Coronary artery (tissue), 2 donors: ENCODE measurements around the gene NUDT3.
A peak's percentile ranks its signal among the peaks of the same experiment; 100 is the strongest.

Experiments
- DNase-seq: peaks from one replicate; pipeline ENCODE4 v3.0.0-alpha.2; 2017; ENCODE audit warnings: low spot score
- H3K27ac ChIP-seq, 2 donors: fragments of 200-600 bp; sonication (generic); one replicate each; pipeline ENCODE4 v1.5.1; 2016 to 2019
- H3K4me3 ChIP-seq: fragments of 200-600 bp; sonication (generic); 2 replicates; pipeline ENCODE4 v1.5.1; 2016; ENCODE audit warnings: mild to moderate bottlenecking, moderate library complexity
- TF ChIP-seq, protein P1 (sequence below): fragments of 200-600 bp; sonication (generic); IDR thresholded peaks from one replicate; pipeline ENCODE4 v1.5.1; 2019; ENCODE audit warnings: antibody characterized with exemption

NUDT3 gene

DNA sequence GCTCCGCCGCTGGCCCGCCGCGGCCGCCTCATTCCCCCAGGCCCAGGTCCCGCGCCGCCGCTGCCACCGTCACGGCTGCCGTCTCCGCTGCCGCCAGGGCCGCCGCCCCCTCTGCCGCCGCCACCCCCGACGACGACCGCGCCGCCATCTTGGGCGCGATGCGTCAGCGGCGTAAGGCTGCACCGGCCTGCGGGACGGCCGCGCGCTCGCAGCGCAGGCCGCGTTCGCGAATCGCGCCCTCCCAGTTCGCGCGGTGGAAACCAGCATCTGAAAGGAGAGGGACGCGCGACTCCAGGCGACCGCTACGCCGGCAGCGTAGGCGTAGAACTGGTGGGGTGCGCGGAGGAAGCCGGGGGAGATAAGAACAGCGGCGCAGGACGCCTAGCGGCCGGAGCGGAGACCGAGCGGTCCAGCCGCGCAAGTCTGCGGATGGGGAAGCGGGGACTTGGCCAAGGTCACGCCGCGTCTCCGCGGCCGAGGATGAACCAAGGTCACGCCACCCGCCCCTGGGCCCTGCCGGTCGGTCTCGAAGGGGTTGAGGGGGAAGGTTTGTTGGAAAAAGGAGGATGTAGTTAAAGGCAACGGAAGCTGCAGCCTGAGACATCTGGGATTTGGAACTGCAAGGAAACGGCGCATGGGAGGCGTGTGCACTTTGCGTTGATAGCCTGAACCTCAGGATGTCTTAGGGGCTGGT lies at the start of gene NUDT3:
TSS of gene NUDT3 (minus strand) at position 173 of the 694 bp plus-strand sequence. CDS start 307 bp downstream, outside the sequence.
- DNase-seq: peak; percentile 94
- Histone ChIP-seq H3K4me3 (peak within 1 kb of the TSS; percentile 79), H3K27ac (peak within 1 kb of the TSS; percentile 93 to 97)
- TF ChIP-seq, protein P1, sequence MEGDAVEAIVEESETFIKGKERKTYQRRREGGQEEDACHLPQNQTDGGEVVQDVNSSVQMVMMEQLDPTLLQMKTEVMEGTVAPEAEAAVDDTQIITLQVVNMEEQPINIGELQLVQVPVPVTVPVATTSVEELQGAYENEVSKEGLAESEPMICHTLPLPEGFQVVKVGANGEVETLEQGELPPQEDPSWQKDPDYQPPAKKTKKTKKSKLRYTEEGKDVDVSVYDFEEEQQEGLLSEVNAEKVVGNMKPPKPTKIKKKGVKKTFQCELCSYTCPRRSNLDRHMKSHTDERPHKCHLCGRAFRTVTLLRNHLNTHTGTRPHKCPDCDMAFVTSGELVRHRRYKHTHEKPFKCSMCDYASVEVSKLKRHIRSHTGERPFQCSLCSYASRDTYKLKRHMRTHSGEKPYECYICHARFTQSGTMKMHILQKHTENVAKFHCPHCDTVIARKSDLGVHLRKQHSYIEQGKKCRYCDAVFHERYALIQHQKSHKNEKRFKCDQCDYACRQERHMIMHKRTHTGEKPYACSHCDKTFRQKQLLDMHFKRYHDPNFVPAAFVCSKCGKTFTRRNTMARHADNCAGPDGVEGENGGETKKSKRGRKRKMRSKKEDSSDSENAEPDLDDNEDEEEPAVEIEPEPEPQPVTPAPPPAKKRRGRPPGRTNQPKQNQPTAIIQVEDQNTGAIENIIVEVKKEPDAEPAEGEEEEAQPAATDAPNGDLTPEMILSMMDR: peak; percentile 78

DNA sequence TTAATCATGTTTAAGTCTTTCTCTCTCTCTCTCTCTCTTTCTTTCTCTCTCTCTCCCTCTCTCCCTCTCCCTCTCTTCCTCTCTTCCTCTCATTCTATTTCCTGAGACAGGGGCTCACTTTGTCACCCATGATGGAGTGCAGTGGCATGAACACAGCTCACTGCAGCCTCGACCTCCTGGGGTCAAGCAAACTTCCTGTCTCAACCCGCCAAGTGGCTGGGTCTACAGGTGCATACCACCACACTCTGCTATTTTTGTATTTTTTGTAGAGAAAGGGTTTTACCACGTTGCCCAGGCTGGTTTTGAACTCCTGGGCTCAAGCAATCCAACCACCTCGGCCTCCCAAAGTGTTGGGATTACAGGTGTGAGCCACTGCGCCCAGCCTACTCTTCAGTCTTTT lies 49.1 kb upstream of the NUDT3 start:
- TF ChIP-seq, protein P1: no peak
- no peak overlapping the region for H3K4me3 ChIP-seq
- no peak for DNase-seq
- no peak overlapping the region for H3K27ac ChIP-seq

DNA sequence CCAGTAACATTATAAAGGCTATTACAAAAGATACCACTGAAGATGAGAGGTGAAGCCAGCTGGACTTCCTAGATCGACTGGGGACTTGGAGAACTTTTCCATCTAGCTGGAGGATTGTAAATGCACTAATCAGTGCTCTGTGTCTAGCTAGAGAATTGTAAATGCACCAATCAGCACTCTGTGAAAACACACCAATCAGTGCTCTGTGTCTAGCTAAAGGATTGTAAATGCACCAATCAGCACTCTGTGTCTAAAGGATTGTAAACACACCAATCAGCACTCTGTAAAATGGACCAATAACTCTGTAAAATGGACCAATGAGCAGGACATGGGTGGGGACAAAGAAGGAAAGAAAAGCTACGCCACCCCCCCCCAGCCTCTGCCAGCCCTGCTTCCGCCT lies 47.0 kb upstream of the NUDT3 start:
- no peak for DNase-seq
- Histone ChIP-seq H3K4me3 (no peak overlapping the region), H3K27ac (no peak overlapping the region)
- TF ChIP-seq, protein P1: no peak

DNA sequence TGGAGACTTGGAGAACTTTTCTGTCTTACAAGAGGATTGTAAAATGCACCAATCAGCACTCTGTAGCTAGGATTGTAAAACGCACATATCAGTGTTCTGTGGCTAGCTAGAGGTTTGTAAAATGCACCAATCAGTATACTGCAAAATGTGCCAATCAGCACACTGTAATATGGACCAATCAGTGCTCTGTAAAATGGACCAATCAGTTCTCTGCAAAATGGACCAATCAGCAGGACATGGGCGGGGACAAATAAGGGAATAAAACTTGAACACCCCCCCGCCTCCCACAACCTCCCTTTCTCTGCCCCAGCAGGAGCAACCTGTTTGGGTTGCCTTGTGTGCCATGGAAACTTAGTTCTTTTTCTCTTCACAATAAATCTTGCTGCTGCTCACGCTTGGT lies 46.2 kb upstream of the NUDT3 start:
- no peak overlapping the region for H3K4me3 ChIP-seq
- H3K27ac ChIP-seq: no peak overlapping the region
- no peak for DNase-seq
- TF ChIP-seq, protein P1: no peak

DNA sequence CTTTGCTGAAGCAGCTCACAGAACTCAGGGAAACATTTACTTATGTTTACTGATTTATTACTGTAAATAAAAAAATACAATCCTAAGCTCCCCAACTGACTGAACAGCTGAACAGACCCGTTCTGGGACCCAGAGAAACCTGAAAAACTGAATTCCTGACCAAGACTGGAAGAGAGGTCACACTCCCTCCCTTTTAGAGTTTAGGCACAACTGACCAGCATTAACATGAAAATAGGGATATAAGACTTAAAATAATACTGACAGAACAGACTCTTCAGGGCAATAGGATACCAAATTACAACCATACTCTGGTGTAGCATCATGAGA lies 45.1 kb upstream of the NUDT3 start:
- no peak for DNase-seq
- Histone ChIP-seq H3K4me3 (no peak overlapping the region), H3K27ac (no peak overlapping the region)
- TF ChIP-seq, protein P1: no peak

DNA sequence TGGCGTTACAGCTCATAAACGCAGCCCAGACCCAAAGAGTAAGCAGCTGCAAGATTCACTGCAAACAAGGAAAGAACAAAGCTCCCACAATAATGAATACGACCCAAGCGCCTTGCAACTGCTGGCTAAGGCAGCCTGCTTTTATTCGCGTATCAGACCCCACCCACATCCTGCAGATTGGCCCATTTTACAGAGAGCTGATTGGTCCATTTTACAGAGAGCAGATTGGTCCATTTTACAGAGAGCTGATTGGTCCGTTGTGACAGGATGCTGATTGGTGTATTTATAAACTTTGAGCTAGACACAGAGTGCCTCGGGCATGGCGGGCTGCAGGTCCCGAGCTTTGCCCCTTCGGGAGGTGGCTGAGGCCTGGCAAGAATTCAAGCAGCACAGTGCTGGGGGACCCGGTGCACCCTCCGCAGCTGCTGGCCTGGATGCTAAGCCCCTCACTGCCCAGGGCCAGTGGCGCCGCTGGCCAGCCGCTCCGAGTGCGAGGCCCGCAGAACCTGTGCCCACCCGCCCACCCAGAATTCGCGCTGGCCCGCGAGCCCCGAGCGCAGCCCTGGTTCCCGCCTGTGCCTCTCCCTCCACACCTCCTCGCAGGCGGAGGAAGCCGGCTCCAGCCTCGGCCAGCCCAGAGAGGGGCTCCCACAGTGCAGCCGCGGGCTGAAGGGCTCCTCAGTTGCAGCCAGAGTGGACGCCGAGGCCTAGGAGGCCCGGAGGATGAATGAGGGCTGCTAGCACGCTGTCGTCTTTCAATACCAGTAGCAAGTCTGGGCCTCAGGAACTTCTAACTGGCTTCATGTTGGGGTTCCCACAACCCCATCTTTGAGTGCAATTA lies 44.6 kb upstream of the NUDT3 start:
- TF ChIP-seq, protein P1: no peak
- Histone ChIP-seq H3K27ac (no peak overlapping the region), H3K4me3 (no peak overlapping the region)
- no peak for DNase-seq

DNA sequence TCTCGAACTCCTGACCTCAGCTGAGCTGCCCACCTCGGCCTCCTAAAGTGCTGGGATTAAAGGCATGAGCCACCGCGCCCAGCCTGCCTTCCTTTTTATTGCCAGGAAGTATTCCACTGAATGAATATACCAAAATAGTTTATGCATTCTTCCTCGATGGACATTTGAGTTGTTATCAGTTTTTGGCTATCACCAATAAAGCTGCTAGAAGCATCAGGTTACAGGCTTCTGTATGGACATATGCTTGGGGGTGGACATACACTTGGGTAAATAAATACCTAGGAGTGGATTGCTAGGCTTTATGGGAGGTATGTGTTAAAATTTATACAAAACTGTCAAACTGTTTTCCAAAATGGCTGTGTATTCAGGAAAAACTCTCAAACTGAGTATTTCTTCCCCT lies 43.4 kb upstream of the NUDT3 start:
- DNase-seq: no peak
- H3K27ac ChIP-seq: no peak overlapping the region
- TF ChIP-seq, protein P1: no peak
- H3K4me3 ChIP-seq: no peak overlapping the region
